GM10847 (cell line): ENCODE data around the gene MAP2K3.

Experiments
- POLR2A ChIP-seq: IDR thresholded peaks from 2 replicates; pipeline ENCODE4 v1.6.1; 2011; ENCODE audit not compliant: insufficient read length; ENCODE audit errors: extremely low read depth

The MAP2K3 gene

DNA sequence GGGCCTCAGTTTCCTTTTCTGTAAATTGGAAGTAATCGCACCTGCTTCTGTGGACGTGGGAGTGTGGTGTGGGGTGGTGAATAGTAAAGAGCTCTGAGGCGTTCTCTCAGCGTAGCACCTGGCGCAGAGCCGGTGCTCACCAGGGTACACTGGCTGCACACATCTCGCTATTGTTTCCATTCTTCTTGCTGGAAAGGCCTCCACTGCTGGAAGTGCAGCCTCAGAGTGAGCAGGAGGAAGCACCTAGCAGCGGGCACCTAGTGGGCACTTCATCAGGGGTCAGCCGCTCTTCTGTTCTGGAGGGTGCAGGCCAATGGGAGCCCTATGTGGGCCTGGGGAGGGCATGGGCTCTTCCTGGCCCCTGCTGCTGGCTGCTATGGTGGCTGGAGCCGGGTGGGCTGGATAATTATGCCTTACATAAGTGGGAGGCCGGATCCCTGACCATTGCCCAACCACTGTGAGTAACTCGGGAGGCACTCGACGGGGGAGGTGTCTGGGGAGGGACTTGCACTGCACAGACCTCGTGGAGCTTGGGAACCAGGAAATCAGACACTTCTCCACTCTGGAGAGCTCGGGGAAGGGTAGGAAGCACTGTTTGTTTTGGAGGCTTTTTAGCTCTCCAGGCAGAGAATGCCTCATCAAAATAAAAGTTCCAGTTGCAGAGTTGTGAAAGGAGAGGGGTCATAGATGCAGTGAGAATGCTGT, 1.7 kb downstream of the MAP2K3 start:
- TF ChIP-seq POLR2A: no peak

GRCh38 chr17:21286909-21287702, 2.6 kb downstream of the MAP2K3 start:
- no peak for TF ChIP-seq POLR2A

GRCh38 chr17:21287703-21288449, 3.4 kb downstream of the MAP2K3 start:
- TF ChIP-seq POLR2A: peak; percentile 47

- no peak for TF ChIP-seq POLR2A
These were observed 4.1 kb downstream of the MAP2K3 start for GRCh38 chr17:21288571-21289017.

DNA sequence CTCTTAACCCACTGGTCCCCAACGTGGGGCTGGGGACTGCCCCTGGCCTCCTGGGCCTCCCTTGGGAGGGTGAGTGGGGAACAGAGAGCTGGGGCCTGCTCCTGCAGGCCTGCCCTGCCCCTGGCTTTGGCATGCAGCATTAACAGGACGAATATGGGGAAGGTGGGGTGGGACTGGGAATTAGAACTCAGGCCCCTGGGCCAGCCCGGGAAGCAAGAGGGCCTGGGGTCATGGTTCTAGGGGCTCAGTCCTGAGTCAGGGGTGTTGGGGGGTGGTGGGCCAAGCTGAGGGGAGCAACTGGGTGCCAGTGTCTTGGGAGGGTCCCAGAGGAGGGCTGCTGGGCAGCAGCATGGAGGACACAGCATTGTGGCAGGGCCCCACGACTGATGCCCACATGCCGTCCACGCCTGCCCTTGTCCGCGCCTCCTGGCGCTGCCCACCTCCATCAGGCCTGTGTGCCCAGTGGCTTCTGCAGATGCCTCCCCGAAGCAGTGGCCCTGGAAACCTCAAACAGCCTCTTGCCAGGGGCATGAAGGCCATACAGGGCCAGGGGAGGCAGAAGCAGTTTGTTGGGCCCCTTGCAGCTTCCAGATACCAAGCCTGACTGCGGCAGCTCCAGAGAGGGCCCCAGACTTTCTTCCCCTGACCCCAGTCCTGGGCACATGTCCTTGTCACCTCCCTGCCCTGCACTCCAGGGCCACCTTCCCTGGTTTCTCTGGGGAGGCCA, 4.8 kb downstream of the MAP2K3 start:
- no peak for TF ChIP-seq POLR2A

- TF ChIP-seq POLR2A: no peak
These were observed 5.5 kb downstream of the MAP2K3 start for GRCh38 chr17:21289902-21290571.

GRCh38 chr17:21291357-21291756, 6.8 kb downstream of the MAP2K3 start:
- TF ChIP-seq POLR2A: no peak

GRCh38 chr17:21291862-21292261, 7.4 kb downstream of the MAP2K3 start:
- no peak for TF ChIP-seq POLR2A

DNA sequence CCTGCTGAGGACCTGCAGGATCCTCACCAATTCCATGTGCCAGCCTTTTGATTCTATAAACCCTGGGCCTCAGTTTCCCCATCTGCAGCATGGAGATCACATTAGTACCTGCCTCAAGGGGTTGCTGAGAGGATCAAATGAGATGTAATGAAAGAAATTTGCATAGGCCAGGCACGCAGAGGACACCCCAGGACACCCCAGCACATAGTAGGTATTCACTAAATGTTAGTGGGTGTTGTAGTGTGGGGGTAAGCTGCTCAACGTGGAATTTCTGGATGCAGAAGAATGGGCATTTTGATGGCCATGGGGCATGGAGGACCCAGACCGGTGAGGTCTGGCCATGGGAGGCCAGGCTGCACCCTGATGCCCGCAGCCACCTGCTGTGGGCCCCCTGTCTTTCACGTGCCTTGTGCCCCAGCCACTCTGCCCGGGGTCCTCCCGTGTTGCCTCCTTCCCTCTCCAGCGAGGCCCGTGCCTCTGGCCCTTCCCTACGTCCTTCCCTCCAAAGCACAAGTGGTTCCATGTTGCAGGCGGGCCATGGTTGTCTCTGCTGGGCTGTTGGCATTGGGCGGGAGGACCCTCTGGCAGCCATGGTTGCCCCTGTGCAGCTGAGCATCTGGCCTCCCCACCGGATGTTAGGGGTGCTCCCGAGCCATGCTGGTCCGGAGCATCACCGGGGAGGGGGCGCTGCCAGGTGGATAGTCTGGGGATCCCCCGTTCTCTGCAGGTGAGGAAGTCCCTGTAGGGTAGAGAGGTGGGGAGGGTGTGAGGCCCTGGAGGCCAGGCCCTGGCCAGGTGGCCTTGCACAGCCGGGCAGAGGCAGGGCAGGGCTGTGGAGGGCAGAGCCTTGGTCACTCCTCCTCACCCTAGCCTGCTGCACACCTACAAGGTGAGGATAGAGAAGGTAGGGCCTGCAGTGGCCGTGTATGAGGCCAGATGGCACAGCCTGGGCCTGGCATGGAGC, 8.6 kb downstream of the MAP2K3 start:
- TF ChIP-seq POLR2A: no peak

- TF ChIP-seq POLR2A: no peak
These were observed 9.3 kb downstream of the MAP2K3 start for GRCh38 chr17:21293831-21294210.

GRCh38 chr17:21294321-21295035, 10.0 kb downstream of the MAP2K3 start:
- no peak for TF ChIP-seq POLR2A

GRCh38 chr17:21295036-21295952, 10.8 kb downstream of the MAP2K3 start:
- no peak for TF ChIP-seq POLR2A
